Measurements from ENCODE around the gene BEST2.

Gene BEST2

DNA sequence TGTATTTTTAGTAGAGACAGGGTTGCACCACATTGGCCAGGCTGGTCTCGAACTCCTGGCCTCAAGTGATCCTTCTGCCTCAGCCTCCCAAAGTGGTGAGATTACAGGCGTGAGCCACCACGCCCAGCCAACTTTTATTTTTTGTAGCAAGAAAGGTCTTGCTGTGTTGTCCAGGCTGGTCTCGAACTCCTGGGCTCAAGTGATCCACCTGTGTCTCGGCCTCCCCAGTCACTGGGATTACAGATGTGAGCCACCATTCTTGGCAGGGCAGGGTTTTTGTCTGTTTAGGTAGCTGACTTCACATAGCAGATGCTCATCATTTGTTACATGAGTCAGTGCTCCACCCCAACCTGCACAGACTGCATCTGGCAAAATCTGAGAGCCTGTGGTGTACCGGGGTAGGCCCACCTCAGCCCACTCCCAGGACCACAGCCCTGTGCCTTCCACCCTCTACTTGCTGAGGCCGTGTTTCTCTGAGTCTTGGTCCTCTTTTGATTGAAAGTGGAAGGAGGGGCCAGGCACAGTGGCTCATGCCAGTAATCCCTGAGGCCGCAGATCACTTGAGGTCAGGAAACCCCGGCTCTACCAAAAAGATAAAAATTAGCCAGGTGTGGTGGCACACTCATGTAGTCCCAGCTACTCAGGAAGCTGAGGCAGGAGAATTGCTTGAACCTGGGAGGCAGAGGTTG, 23.7 kb upstream of the BEST2 start:
- FAIRE-seq (no peak), DNase-seq (ENCODE audit: extremely low spot score, insufficient read length, low read depth) (no peak)

DNA sequence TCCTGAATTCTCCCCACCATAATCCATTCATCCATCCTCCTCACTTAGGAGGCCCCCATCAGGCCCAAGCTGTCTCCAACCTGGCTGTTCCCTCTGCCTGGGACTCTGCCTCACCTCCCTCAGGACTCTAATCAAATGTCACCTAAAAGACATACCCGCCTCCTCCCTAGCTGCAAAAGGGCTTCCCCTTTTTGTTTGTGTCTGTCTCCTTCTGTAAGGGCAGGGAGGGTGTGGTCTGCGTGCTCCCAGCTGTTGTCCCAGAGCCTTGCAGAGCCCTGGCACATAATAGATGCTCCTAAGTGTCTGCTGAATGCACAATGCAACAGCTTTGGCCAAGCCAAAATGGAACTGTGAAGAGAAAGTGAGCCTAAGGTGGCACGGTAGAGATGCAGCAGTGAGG, 21.5 kb upstream of the BEST2 start:
- no peak for DNase-seq (ENCODE audit: extremely low spot score, insufficient read length, low read depth)

DNA sequence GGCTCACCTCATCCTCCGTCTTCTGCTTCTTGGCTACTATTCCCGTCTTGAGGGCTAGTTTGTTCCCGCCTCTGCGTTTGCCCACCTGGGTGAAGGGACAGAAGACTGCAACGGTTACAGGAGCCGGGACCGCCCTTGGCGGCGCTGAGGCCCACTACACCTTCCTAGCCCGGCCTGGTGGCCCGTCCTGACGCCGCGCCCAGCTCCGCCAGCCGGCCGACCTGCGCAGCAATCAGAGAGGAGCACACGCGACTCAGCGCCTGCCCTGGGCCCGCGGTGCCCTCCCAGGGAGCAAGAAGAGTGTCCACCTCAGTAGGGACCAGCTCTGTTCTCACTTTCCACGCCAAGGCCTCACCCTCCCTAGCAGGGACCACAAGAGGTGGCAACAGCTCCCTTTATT, 20.3 kb upstream of the BEST2 start:
- FAIRE-seq (no peak), DNase-seq (ENCODE audit: extremely low spot score, insufficient read length, low read depth) (no peak)

More for the DNA sequence above, 21.5 kb upstream of the BEST2 start:
- FAIRE-seq = no peak

DNA sequence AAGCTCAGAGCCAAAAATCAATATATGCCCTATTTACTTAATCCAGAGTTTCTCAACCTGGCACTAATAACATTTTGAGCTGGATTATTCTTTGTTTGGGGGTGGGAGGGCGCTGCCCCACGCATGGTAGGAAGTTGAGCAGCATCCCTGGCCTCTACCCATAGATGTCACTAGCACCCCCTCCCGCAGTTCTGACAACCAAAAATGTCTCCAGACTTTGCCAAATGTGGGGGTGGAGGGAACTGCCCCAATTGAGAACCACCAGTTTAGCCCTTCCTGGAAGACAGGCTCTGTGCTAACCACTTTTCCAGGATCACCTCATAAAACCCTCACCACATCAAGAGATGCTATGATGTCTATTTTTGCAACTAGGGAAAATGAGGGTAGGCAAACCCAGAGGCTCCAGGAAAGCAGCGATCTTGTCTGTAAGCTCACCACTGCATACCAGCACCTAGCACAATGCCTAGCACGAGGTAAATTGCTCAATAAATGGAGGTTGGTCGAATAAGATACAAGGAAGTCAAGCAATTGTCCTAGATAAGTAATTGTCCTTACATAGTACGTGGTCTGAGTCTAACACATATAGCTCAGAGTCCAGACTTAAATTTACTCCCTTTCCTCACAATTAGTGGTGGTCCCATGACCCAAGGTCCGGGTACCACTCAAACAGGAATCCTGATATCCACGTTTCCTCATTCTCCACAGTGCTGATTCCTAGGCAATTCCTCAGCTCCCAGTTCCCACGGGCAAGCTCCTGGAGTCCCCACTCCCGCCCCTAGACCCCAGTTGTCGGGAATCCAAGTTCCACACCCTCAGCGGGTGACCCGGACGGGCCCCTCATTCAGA, 18.0 kb upstream of the BEST2 start:
- peak; percentile 81 for FAIRE-seq
- no peak for DNase-seq (ENCODE audit: extremely low spot score, insufficient read length, low read depth)

DNA sequence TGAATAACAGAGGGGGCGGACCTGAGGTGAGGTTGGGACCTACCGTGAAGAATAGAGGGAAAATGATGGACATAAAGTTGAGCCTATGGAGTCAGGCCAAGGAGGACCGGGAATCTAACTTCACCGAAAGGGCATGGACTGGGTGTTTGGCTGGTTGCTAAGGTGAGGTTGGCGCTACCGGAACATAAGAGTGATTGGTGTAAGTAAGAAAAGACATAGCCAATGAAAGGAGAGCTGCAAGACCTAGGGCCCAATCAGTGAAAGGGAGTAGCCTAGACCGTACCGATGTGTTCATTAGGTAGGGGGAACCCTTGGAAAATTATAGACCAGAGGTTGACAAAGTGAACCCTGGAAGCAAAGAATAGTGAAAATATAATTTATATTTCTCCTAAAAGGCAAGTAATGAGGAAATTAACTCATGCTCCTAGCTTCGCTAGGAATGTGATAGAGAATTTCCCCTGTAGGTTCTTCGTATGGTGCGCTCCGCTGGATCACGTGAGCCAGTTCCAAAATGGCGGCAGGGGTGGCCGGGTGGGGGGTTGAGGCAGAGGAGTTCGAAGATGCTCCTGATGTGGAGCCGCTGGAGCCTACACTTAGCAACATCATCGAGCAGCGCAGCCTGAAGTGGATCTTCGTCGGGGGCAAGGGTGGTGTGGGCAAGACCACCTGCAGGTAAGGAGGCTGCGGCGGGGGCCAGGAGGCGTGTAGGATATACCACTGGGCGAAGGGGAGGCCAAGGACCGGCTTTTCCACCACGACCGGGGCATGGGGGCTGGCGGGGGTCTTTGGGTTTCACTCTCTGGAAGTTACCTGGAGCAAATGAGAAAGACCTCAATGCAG, 14.4 kb upstream of the BEST2 start, which contains the start of gene GET3:
TSS of gene GET3 (plus strand) at position 503 of the 840 bp plus-strand sequence. CDS start at position 512, 9 bp downstream.
- FAIRE-seq (peak; percentile 99), DNase-seq (ENCODE audit: extremely low spot score, insufficient read length, low read depth) (peak; percentile 82)

DNA sequence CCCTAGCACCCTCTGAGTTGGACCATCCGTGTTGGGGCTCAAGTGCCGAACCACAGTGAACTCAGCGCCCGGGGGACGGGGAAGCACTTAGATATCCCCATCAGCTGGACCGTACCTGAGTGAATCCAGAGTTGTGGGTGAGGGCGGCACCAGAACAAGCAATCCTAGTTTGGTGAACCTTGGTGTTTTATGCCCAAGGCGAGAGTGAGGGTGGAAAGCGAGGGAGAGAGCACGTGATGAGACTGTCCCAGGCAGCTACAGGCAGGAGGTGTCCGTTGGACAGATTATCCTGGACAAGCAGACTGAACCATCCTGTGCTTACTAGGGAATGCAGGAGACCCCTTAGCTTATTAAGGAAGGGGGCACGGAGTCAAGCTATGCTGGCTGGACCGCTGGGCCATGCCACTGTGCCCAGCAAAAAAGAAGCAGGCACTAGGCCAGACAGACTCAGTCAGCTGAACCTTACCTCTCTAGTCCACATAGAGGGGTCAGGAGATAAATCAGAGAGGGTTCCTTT, 13.7 kb upstream of the BEST2 start:
- DNase-seq (ENCODE audit: extremely low spot score, insufficient read length, low read depth) (no peak), FAIRE-seq (no peak)

DNA sequence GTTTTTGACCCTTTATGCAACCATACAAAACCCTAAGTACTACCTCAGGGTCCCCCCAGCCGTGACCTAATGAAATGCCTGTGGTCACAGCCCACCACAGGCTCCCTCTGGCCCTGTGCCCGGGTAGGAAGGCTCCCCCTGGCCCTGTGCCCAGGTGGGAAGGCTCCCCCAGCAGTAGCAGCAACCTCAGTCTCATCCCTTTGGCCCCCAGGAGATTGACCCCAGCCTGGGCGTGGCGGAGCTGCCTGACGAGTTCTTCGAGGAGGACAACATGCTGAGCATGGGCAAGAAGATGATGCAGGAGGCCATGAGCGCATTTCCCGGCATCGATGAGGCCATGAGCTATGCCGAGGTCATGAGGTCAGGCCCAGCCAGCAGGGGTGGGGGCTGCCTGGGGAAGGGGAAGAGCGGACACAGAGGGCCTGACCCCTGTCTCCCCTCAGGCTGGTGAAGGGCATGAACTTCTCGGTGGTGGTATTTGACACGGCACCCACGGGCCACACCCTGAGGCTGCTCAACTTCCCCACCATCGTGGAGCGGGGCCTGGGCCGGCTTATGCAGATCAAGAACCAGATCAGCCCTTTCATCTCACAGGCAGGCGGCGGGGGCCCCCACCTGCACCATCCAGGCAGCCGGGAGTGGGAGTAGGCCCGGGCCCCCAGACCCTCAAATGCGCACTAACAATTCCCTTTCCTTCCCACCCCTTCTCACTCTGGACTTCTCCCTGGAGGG, 6.3 kb upstream of the BEST2 start:
- DNase-seq (ENCODE audit: extremely low spot score, insufficient read length, low read depth) = no peak
- FAIRE-seq = no peak

DNA sequence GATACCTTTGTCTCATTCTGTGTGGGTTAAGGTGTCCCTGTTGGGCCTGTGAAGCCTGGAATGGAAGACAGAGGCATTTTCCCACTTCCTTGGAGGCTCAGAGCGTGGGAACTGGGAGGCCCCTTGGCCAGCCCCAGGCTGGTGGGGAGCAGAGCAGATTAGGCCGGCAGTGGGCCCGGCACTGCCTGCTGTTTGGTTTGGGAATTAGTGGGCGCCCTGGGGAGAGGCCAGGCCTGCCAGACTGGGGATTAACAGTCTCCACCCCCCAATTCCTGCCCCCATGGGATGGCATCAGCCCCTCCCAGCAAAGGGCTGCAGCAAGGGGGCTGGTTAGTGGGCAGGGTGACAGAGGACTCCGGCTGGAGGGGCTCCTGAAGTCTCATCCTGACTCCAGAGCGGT, 3.1 kb upstream of the BEST2 start:
- no peak for FAIRE-seq
- DNase-seq (ENCODE audit: extremely low spot score, insufficient read length, low read depth) = no peak

DNA sequence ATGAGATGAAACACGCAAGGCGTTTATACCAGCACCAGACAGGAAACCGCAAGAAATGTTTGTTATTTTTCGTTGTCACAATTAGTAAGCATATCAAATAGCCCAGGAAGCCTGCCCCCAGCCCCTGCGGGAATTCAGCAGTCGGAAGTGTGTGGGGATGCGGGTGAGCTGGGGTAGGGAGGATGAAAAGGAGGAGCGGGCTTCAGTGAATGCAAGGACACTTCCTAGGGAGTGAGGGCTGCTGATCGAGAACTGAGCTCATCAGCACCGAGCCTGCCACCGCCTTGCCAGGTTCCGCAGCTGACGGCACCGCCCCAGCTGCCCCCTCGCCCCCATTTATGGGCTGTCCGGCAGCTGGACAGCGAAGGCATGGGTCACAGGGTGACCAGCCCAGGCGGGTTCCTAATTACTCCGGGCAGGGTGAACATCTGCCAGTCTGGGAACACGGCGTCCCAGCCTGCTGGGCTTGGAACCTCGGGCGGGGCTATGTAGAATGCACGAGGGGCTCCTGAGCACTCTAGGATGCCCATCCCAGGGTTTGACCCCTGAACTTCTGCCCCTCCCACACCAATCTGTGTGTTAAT, 1.6 kb upstream of the BEST2 start:
- DNase-seq (ENCODE audit: extremely low spot score, insufficient read length, low read depth) = no peak
- no peak for FAIRE-seq

DNA sequence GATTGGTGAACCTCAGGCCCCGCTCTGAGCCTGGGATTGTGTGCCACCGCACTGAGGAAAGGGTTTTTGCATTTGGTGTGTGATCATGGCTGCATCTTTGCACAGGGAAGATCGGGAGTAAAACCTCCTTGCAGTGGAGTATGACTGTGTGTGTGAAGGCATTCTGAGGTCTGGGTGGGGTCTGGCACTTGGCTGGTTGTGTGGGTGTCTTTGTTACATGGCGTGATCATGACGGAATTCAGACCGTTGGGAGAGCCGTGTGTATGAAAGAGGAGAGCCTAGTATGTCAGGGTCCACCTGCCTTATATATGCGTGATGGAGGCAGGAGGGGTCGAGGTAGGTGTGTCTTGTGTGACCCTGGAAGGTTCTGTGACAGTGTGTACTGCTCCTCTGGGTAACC, 740 bp upstream of the BEST2 start:
- no peak for DNase-seq (ENCODE audit: extremely low spot score, insufficient read length, low read depth)
- FAIRE-seq = no peak

DNA sequence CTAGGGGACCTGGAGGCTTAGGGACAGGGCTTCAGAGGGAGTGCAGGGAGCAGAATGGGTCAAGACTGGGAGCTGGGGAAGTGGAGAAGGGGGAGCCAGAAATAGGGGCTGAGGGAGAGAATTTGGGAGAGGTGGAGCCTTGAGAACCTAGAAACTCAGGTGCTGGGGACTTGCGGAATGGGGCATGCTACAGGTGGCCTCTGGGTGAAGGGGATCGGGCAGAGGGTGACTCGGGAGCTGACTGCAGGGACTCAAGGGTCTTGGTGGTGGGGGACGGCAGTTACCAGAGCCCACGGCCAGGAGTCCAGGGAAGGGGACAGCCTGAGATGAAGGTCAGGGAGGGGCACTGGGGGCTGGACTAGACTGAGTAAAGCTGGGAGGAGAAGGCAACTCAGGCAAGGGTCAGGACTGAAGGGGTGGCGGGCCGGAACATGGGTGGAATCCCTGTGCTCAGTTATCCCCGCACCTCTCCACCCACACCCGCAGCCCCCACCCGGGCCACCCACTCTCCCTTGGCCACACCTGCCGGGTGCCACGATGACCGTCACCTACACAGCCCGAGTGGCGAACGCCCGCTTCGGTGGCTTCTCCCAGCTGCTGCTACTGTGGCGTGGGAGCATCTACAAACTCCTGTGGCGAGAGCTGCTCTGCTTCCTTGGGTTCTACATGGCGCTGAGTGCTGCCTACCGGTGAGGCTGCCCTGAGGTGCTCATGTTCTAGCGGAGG, 628 bp downstream of the BEST2 start:
- no peak for FAIRE-seq

DNA sequence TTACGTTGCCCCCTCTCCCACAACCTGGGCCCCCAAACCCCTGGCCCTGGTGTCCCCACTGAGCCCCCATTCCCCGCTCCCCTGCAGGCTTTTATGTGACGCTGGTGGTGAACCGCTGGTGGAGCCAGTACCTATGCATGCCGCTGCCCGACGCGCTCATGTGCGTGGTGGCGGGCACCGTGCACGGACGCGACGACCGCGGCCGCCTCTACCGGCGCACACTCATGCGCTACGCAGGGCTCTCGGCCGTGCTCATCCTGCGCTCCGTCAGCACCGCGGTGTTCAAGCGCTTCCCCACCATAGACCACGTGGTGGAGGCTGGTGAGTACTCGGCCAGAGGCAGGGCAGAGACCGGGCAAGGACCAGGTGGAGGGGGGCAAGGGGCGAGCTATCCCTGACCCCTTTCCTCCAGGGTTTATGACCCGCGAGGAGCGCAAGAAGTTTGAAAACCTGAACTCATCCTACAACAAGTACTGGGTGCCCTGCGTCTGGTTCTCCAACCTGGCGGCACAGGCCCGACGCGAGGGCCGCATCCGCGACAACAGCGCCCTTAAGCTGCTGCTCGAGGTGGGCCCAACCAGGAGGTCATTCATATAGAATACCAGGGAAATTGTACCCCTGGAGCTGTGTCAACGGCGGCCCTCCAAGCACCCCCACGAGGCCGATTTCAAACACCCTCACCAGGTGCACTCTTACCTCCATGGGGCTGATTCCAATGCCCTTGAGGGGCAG, 3.0 kb downstream of the BEST2 start:
- FAIRE-seq (no peak), DNase-seq (ENCODE audit: extremely low spot score, insufficient read length, low read depth) (no peak)

More for the DNA sequence above, 628 bp downstream of the BEST2 start:
- no peak for DNase-seq (ENCODE audit: extremely low spot score, insufficient read length, low read depth)

DNA sequence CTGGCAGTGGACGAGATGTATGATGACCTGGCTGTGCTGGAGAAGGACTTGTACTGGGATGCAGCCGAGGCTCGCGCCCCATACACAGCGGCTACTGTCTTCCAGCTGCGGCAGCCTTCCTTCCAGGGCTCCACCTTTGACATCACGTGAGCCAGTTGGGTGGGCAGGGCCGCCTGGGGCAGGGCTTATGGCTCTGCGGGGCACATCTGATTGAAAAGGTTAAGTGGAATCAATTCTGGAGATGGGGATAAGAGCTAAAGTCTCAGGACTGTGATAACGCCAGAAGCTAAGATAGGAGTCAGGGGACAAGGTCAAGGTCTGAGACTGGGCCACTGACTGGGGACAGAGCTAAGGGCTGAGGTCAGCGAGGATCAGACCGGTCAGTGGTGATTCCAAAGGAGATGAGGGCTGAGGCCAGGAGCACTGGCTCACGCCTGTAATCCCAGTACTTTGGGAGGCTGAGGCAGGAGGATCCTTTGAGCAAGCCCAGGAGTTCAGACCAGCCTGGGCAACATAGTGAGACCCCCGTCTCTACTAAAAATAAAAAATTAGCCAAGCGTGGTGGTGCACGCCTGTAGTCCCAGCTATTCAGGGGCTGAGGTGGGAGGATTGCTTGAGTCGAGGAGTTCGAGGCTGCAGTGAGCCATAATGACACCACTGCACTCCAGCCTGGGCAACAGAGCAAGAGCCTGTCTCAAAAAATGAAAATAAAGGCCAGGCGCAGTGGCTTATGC, 4.7 kb downstream of the BEST2 start:
- FAIRE-seq (no peak), DNase-seq (ENCODE audit: extremely low spot score, insufficient read length, low read depth) (no peak)

DNA sequence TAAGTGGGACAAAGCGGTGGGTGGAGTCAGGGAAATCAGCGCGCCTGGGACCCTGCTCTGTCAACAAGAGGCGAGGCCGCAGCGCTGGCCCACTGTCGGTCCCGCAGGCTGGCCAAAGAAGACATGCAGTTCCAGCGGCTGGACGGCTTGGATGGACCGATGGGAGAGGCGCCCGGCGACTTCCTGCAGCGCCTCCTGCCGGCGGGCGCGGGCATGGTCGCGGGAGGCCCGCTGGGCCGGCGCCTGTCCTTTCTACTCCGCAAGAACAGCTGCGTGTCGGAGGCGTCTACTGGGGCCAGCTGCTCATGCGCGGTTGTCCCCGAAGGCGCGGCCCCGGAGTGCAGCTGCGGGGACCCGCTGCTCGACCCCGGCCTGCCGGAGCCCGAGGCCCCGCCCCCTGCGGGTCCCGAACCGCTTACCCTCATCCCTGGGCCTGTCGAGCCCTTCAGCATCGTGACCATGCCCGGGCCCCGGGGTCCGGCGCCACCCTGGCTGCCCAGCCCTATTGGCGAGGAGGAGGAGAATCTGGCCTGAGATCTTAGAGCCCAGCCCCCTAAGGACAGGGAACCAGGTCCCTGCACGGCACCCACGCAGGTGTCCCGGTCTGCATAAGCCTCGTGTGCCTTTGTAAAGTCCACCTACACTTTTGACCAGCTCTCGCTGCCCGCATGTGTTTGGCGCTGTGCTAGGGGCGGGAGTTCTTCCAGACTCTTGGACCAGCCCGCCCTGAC, 6.1 kb downstream of the BEST2 start:
- FAIRE-seq = peak; percentile 38
- no peak for DNase-seq (ENCODE audit: extremely low spot score, insufficient read length, low read depth)

DNA sequence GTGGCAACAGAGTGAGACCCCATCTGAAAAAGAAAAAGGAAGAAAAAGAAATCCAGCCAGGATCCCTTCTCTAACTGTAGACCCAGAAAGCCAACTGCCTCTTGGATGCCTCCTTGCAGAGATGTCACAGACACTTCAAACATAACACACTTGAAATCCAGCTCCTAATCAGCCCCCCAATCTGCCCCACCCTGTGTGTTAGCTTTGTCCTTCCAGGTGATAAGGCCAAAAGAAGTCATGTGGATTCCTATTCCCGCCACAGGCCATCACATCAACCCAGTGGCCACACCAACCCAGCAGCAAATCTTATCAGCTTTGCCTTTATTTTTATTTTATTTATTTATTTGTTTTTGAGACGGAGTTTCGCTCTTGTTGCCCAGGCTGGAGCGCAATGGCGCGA, 8.1 kb downstream of the BEST2 start:
- FAIRE-seq = no peak
- DNase-seq (ENCODE audit: extremely low spot score, insufficient read length, low read depth) = no peak

DNA sequence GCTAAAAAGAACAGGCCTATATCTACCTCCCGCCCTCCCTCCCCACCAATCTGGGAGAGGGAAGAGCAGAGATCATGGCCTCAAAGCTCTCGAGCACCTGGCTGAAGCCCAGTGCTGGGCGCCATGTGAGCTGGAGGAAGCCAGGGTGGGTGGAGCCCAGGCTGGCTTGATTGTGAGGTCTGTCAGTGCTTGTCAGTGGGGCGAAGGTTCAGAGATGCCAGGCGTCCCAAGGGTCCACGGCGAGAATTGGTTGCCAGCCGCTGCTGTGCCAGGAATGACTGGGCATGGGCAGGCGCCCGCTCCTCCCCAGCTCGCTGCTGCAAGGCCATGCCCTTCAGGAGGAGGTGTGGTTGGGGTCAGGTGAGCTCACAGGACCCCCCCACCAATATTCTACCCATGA, 11.5 kb downstream of the BEST2 start:
- no peak for DNase-seq (ENCODE audit: extremely low spot score, insufficient read length, low read depth)
- no peak for FAIRE-seq

DNA sequence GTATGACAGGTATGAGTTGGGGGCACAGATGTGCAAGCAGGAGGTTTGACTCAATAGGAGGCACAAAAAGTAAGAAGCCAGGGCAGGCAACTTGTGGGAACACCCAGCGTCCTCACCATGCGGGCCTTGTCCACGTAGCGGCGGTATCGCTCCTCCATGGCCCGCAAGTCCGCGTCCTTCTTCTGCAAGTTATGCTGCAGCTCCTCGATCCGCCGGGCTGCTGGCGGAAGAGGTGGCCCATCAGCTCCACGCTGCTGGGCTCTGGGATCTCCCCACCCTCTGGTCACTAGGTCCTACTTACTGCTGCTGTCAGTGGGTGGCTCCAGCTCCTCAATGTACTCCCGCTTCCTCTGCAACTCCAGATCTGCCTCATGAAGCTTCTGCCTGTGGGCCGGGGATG, 13.1 kb downstream of the BEST2 start:
- FAIRE-seq (no peak), DNase-seq (ENCODE audit: extremely low spot score, insufficient read length, low read depth) (no peak)

Measured in GM18507 (cell line).